CD4-positive, alpha-beta T cell treated with Interleukin-2 at 100 ng/mL for 4 hours (primary cell): ENCODE data around the gene SLC44A5.
"Not testable (repeated sequence)": the region's sequence is repeated elsewhere in the genome, so short reads cannot be mapped to it uniquely, and the experiment has no call there.

Experiments used
- DNase-seq: peaks from one replicate; pipeline ENCODE4 v3.0.0-alpha.2; 2020; ENCODE audit warnings: low spot score

Gene SLC44A5

GRCh38 chr1:75449998-75450397 lies 160.9 kb downstream of the SLC44A5 start:
- DNase-seq: no peak

GRCh38 chr1:75444220-75444619 lies 166.7 kb downstream of the SLC44A5 start:
- DNase-seq: no peak

GRCh38 chr1:75440274-75440673 lies 170.6 kb downstream of the SLC44A5 start:
- DNase-seq: no peak

- no peak for DNase-seq
Measured at GRCh38 chr1:75438355-75438754, 172.6 kb downstream of the SLC44A5 start.

GRCh38 chr1:75431843-75432242 lies 179.1 kb downstream of the SLC44A5 start:
- no peak for DNase-seq

GRCh38 chr1:75430526-75430925 lies 180.4 kb downstream of the SLC44A5 start:
- DNase-seq: no peak

- DNase-seq: no peak
Measured at GRCh38 chr1:75426688-75427087, 184.2 kb downstream of the SLC44A5 start.

GRCh38 chr1:75425001-75425650 lies 185.8 kb downstream of the SLC44A5 start:
- DNase-seq: no peak

GRCh38 chr1:75423616-75424015 lies 187.3 kb downstream of the SLC44A5 start:
- no peak for DNase-seq

- no peak for DNase-seq
Measured at GRCh38 chr1:75423136-75423535, 187.8 kb downstream of the SLC44A5 start.

- DNase-seq: no peak
Measured at GRCh38 chr1:75421371-75421770, 189.5 kb downstream of the SLC44A5 start.

GRCh38 chr1:75415187-75415586 lies 195.7 kb downstream of the SLC44A5 start:
- no peak for DNase-seq

GRCh38 chr1:75412616-75413015 lies 198.3 kb downstream of the SLC44A5 start:
- no peak for DNase-seq

- not testable (repeated sequence) for DNase-seq
Measured at GRCh38 chr1:75404681-75405080, 206.2 kb downstream of the SLC44A5 start.

- not testable (repeated sequence) for DNase-seq
Measured at GRCh38 chr1:75403147-75403646, 207.7 kb downstream of the SLC44A5 start.

- DNase-seq: no peak
Measured at GRCh38 chr1:75400716-75401115, 210.2 kb downstream of the SLC44A5 start.

- no peak for DNase-seq
Measured at GRCh38 chr1:75396745-75397144, 214.2 kb downstream of the SLC44A5 start.

- no peak for DNase-seq
Measured at GRCh38 chr1:75396260-75396659, 214.7 kb downstream of the SLC44A5 start.

GRCh38 chr1:75394386-75395139 lies 216.4 kb downstream of the SLC44A5 start:
- no peak for DNase-seq

GRCh38 chr1:75392278-75392677 lies 218.6 kb downstream of the SLC44A5 start:
- DNase-seq: no peak

- not testable (repeated sequence) for DNase-seq
Measured at GRCh38 chr1:75375476-75376447, 235.2 kb downstream of the SLC44A5 start.

- DNase-seq: no peak
Measured at GRCh38 chr1:75373542-75374159, 237.3 kb downstream of the SLC44A5 start.
